ENCODE data around the gene PRPS1.

GRCh38 chrX:107686792-107687191 is 58.5 kb downstream of the PRPS1 start:
- TF ChIP-seq, protein P1, sequence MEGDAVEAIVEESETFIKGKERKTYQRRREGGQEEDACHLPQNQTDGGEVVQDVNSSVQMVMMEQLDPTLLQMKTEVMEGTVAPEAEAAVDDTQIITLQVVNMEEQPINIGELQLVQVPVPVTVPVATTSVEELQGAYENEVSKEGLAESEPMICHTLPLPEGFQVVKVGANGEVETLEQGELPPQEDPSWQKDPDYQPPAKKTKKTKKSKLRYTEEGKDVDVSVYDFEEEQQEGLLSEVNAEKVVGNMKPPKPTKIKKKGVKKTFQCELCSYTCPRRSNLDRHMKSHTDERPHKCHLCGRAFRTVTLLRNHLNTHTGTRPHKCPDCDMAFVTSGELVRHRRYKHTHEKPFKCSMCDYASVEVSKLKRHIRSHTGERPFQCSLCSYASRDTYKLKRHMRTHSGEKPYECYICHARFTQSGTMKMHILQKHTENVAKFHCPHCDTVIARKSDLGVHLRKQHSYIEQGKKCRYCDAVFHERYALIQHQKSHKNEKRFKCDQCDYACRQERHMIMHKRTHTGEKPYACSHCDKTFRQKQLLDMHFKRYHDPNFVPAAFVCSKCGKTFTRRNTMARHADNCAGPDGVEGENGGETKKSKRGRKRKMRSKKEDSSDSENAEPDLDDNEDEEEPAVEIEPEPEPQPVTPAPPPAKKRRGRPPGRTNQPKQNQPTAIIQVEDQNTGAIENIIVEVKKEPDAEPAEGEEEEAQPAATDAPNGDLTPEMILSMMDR (IDR thresholded peaks at IDR 0.05) = no peak
- no peak for TF ChIP-seq POLR2A (IDR thresholded peaks at IDR 0.05)

Data from sigmoid colon (tissue), 3 donors.